Stimulated activated CD4-positive, alpha-beta T cell treated with anti-CD3 and anti-CD28 coated beads, Interleukin-2, amount 100 ng/mL, for 4 hours (primary cell): Measurements from ENCODE around the gene USP5.
"Not testable (repeated sequence)": the region's sequence is repeated elsewhere in the genome, so short reads cannot be mapped to it uniquely, and the experiment has no call there.

ENCODE experiments used
- DNase-seq: peaks from one replicate; pipeline ENCODE4 v3.0.0-alpha.2; 2020; ENCODE audit warnings: low read depth

Gene USP5

GRCh38 chr12:6840761-6841515 lies 11.0 kb upstream of the USP5 start, which contains the start of gene GNB3:
Gene GNB3 (plus strand): TSS chr12:6840925. CDS start chr12:6841288, 363 bp downstream.
- no peak for DNase-seq

DNA sequence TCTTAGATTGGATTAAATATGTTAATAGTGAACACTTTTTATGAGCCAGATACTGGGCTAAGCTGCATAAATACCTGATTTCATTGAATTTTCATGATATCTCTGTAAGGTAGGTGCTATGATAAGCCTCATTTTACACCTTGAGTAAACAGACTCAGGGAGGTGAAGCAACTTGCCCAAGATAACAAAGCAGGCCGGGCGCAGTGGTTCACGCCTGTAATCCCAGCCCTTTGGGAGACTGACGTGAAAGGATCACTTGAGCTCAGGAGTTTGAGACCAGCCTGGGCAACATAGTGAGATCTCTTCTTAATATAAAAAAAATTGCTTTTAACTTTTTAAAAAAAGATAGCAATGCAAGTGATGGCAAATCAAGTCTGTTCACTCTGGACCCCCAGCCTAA lies 9.9 kb upstream of the USP5 start:
- no peak for DNase-seq

GRCh38 chr12:6843118-6843902 lies 8.6 kb upstream of the USP5 start:
- no peak for DNase-seq

DNA sequence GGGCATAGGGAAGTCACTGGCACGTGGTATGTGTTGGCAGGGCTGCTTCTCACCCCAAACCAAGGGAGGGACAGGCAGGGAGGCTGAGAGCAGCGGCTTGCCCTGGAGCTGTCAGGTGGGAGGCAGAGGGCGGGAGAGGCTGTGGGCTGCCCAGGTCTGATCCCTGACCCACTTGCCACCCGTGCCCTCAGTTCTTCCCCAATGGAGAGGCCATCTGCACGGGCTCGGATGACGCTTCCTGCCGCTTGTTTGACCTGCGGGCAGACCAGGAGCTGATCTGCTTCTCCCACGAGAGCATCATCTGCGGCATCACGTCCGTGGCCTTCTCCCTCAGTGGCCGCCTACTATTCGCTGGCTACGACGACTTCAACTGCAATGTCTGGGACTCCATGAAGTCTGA lies 6.6 kb upstream of the USP5 start:
- DNase-seq = no peak

DNA sequence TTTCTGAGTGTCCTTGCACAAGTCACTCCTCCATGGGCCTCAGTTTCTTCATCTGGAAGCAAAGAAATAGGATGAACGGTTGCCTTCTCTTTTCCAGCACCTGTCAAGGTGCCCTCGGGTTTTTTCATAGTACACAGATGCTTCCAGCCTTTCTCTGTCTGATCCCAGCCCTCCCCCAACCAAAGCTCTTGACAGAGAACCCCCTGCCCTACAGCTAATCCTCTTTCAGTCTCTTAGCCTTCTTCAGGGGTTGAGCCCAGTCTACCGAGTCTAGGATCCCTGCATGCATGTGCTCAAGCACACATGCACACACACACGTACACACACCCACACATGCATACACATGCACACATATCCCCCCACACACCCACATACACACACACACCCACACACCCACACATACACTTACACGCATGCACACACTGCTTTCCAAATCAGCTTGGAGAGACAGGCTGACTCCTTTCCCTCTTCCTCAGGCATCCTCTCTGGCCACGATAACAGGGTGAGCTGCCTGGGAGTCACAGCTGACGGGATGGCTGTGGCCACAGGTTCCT lies 5.6 kb upstream of the USP5 start:
- DNase-seq = no peak

DNA sequence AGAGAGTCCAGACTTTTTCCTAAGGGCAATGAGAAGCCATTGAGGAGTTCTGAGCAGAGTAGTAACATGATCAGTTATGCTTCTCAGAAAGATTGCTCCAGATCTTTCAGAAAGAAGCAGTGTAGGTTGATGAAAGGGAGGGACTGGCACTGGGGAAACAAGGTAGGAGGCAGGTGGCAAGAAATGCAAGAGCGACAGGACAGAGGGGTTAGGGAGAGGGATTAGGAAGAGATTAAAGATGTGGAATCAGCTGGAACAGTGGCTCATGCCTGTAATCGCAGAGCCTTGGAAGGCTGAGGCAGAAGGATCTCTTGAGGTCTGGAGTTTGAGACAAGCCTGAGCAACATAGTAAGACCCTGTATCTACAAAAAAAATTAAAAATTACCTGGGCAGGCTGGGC lies 4.3 kb upstream of the USP5 start:
- no peak for DNase-seq

- DNase-seq = no peak
These were observed 2.5 kb upstream of the USP5 start for GRCh38 chr12:6849427-6849826.

DNA sequence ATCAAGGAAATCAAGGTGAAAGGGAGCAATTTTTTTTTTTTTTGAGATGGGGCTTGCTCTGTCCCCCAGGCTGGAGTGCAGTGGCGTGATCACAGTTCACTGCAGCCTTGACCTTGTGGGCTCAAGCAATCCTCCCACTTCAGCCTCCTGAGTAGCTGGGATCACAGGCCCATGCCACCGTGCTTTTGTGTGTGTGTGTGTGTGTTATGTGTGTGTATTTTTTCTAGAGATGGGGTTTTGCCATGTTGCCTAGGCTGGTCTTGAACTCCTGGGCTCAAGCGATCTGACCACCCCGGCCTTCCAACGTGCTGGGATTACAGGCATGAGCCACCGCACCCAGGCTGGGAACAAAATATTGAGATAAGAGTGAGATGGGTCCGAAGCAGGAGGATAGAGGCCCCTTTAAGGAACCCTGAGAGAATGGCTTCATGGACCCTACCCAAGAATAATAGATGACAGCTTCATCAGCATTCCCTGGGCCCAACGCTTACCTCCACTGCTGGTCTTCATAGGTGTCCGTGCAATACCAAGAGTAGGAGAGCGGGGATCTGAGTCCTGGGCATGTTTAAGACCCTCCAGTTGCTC lies 1.9 kb upstream of the USP5 start:
- no peak for DNase-seq

GRCh38 chr12:6850796-6851152 lies 1.2 kb upstream of the USP5 start:
- DNase-seq = no peak

DNA sequence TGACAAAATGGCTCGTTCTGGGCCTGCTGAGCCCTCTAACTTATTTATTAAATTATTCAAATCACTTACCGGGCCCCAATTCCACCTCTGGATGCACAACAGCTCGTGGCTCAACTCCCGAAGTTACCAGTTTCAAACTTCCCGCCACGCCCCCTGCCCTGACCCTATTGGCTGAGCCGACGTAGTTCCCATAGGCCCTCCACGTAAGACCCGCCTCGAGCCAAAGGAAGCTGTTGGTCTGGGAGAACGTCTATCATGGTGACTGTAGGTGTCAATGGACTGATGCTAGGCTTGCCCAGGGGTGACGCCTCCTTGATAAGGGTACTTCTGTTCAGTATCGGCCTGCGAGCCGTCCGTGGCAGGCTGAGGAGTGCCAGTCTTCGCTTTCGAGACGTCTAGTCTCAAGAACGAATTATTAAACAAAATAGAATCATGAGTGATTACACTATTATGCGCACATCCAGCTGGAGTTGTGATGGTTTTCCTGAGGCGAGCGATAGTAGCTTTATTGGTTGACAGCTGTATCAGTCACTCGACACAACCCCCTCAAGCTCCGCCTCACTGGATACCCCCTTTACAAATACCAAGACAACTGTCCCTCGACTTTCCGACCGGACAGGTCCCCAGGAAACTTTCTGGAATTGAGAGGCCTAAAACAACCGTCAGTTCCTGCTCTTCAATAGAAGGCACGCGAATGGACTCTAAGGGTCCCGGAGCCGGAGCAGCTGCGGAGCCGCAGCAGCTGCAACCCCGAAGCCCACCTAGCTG lies 613 bp upstream of the USP5 start, which contains the start of gene CDCA3:
Gene CDCA3, minus strand, starts transcription at position 134 of the 768 bp plus-strand sequence. CDS start 334 bp downstream, outside the sequence.
- DNase-seq = peak; percentile 87

GRCh38 chr12:6852651-6853354 lies 853 bp downstream of the USP5 start:
- DNase-seq = no peak

DNA sequence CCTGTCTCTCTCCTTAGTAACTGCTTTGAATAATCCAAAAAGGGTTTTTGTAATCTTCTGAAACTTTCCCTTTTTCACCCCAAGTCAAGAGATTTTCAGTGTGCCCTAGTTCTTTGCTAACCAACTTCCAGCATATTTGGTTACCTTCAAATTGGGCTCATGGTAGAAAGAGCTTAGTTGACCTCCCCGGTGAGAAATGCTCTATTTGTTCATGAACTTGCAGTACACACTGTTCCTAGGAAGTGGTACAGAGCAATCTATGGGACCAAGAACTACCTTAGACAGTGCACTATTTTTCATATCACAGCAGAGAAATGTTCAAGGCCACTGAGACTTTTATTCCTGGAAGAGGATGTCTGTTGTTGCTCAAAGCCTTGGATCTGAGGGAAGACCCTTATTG lies 1.7 kb downstream of the USP5 start:
- DNase-seq = no peak

DNA sequence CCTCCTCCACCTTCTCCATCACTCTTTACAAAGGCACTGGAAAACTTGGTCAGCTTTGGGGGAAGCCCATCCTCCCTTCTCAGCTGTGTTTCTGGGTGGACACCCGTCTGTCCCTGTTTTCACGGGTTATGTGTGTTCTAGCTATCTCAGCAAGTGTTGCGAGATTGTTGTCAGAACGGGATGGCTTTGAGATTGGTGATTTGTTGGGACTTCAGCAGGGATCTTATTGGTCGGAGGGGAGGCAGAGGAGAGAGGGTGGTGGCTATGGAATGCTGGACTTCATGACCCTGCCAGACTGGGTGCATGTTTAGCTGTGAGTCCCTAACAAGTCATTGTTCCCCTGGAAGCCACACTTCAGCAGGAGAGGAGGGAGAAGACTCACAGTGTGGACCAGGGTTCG lies 2.1 kb downstream of the USP5 start:
- DNase-seq = no peak

- no peak for DNase-seq
These were observed 3.4 kb downstream of the USP5 start for GRCh38 chr12:6855322-6855721.

GRCh38 chr12:6858799-6859198 lies 6.8 kb downstream of the USP5 start:
- DNase-seq = no peak

- DNase-seq = no peak
These were observed 8.2 kb downstream of the USP5 start for GRCh38 chr12:6860116-6860515.

GRCh38 chr12:6860942-6861341 lies 9.0 kb downstream of the USP5 start:
- no peak for DNase-seq

- no peak for DNase-seq
These were observed 9.4 kb downstream of the USP5 start for GRCh38 chr12:6861391-6861790.

GRCh38 chr12:6863033-6863432 lies 11.1 kb downstream of the USP5 start:
- no peak for DNase-seq

DNA sequence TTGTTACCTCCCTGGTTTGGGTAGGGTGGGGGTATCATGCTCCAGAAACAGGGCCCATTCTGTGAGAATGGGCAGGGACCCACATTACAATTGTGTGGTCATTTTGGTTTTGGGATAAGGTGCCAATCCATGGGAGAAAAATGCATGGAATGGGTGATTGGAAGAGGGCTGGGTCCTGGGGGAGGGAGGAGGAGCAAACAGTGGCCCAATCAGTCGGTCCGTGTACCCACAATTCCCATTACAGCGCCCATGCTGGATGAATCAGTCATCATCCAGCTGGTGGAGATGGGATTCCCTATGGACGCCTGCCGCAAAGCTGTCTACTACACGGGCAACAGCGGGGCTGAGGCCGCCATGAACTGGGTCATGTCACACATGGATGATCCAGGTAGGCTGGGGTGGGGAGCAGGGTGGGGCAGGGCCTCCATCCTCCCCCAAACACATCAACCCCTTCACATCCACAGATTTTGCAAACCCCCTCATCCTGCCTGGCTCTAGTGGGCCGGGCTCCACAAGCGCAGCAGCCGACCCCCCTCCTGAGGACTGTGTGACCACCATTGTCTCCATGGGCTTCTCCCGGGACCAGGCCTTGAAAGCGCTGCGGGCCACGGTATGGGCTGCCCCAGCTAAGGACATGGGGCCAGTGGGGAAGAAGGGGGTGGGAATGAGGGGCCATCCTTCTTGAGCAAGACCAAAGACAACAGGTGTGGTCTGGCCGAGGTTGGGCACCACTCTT lies 11.8 kb downstream of the USP5 start:
- DNase-seq = no peak

DNA sequence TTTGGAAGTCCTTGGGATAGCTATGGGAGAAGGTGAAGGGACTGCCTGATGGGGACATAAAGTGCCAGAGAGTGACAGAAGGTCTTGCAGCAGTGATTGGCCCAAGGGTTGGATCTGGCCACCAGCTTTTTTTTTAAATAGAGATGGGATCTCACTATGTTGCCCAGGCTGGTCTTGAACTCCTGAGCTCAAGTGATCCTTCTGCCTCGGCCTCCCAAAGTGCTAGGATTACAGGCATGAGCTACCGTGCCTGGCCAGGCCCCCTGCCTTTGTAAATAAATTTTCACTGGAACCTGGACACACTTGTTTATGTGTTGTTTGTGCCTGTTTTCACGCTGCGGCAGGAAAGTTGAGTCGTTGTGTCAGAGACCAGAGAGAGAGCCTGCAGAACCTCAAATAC lies 13.4 kb downstream of the USP5 start:
- DNase-seq = not testable (repeated sequence)
